Hematopoietic multipotent progenitor cell treated with erythropoietin and hydrocortisone succinate and interleukin-3 and kit ligand, for 6 days (in vitro differentiated cells): Measurements from ENCODE around the gene PHF21B.
"Not testable (repeated sequence)": the region's sequence is repeated elsewhere in the genome, so short reads cannot be mapped to it uniquely, and the experiment has no call there.

ENCODE experiments used
- DNase-seq: peaks from one replicate; pipeline ENCODE4 v3.0.0-alpha.2; 2015

PHF21B gene

GRCh38 chr22:44988671-44989070 lies 21.1 kb downstream of the PHF21B start:
- DNase-seq = no peak

- DNase-seq = no peak
Observed at GRCh38 chr22:44986926-44987325, 22.9 kb downstream of the PHF21B start.

DNA sequence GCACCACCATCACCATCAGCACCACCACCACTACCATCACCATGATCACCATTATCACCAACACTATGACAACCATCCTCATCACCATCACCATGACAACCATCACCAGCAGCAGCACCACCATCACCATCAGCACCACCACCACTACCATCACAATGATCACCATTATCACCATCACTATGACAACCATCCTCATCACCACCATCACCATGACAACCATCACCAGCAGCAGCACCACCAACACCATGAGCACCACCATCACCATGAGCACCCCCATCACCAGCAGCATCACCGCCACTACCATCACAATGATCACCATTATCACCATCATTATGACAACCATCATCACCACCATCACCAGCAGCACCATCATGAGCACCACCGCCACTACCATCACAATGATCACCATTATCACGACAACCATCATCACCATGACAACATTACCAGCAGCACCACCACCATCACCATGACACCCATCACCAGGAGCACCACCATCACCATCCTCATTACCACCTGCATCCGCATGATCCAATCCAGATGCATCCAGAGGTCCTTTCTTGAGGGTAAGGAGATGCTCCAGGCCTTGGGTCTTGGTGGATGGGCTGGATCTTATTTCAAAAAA lies 23.8 kb downstream of the PHF21B start:
- no peak for DNase-seq

DNA sequence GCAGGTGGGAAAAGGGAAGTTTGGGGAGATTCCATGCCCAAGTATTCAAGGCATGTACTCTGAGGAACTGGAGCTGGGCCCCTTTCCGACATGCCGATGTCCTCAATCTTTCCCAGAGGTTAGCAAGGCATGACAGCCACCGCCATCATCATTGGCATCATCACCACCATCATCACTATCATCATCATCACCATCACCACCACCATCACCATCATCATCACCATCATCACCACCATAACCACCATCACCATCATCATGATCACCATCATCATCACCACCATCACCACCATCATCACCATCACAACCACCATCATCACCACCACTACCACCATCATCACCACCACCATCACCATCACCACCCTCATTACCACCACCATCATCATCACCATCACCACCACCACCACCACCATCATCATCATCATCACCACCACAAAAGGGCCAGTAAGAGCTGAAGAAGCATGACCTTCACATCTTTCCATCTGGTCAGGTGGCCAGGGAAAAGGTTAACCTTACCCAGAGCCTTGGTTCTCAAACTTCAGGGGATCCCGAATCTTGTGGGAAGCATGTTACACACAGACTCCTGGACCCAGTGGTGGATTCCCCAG lies 25.8 kb downstream of the PHF21B start:
- DNase-seq = no peak

DNA sequence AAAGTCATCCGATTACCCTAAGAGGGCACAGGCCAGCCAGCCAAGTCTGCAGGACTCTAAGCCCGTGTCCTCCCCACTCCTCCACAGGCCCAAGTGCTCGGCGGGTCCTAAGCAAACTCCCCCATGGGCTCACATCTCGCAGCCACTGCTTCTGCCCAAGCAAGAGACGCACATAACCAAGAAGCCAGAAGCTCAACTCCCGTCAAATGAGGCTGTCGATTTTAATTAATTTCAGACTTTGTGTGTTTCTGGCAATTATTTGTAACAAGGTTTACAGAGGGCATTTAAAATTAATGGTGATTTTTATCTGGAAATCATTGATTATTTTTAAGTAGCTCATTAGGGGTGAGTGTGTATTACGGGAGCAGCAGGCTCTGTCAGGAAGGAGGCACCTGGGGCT lies 27.4 kb downstream of the PHF21B start:
- no peak for DNase-seq

GRCh38 chr22:44981857-44982256 lies 27.9 kb downstream of the PHF21B start:
- no peak for DNase-seq

DNA sequence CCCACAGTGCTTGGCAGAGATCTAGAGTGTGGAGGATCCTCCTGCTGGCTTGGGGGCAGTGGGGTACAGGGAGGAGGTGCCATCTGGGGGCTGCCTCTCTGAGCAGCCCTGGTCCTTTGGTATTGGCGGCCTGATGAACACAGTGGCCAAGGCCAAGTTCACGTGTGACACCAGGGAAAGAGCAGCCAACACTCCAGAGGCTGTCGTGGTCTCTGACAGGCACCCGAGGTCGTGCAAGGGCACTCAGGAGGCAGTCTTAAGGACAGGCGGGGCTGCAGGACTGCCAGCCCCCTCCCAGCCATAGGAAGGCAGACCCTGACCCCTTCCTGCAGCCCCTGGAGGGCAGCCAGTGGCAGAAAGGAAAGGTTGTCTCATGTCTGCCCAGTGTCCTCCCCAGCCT lies 30.7 kb downstream of the PHF21B start:
- no peak for DNase-seq

GRCh38 chr22:44975427-44976262 lies 34.2 kb downstream of the PHF21B start:
- DNase-seq = peak; percentile 95

GRCh38 chr22:44974454-44974853 lies 35.4 kb downstream of the PHF21B start:
- DNase-seq = no peak

GRCh38 chr22:44973829-44974228 lies 36.0 kb downstream of the PHF21B start:
- DNase-seq = no peak

DNA sequence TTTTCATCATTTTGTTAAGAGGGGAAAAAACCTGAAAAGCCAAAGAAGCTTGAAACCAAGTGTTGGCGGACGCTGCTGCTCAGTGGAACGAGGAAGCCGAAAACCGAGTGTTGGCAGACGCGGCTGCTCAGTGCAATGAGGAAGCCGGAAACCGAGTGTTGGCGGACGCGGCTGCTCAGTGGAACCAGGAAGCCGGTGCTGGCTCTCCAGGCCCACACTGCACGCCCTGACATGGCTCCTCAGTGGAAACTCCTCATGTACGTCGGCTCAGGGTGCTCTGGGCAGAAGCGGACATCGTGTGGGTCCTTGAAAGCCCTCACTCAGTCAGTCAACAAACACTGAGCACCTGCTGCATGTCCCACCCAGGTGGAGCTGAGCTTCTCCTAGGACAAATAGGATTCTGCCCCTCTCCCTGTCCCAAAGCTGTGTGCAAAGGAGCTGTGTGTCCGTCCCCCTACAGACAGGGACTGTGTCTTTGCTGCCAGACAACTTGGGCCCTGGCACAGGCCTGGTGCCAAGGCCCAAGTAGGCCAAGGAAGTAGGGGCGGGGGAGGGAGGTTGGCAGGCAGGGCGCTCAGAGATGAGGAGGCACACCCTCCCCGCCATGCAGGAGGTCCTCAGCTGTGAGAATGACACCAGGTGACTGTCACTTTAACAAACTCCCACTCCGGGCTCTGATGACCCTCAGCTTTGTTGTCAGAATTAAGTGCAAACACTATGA lies 37.3 kb downstream of the PHF21B start:
- DNase-seq = no peak

- DNase-seq = no peak
Observed at GRCh38 chr22:44971651-44972362, 38.0 kb downstream of the PHF21B start.

- no peak for DNase-seq
Observed at GRCh38 chr22:44970291-44970690, 39.5 kb downstream of the PHF21B start.

- DNase-seq = no peak
Observed at GRCh38 chr22:44969817-44970216, 40.0 kb downstream of the PHF21B start.

DNA sequence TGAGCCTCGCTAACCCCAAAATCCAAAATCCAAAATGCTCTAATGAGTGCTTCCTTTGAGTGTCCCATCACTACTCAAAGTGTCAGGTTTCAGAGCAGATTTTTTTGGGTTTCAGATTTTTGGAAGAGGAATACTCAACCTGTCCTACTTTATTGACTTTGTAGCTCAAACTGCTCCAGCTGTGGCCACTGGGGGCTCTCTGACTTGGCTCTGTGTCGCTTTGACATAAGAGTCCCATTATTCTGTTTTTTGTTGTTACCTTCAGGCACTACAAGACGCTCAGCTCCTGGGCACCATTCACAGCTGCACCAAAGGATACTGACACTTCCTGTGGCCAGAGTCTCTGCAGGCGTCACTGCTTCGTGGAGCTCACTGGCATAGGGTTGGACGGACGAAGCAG lies 41.1 kb downstream of the PHF21B start:
- DNase-seq = peak; percentile 14

GRCh38 chr22:44965171-44965570 lies 44.6 kb downstream of the PHF21B start:
- DNase-seq = no peak

- DNase-seq = no peak
Observed at GRCh38 chr22:44964722-44965078, 45.1 kb downstream of the PHF21B start.

- no peak for DNase-seq
Observed at GRCh38 chr22:44963832-44964721, 45.7 kb downstream of the PHF21B start.

GRCh38 chr22:44962741-44963454 lies 46.9 kb downstream of the PHF21B start:
- no peak for DNase-seq

GRCh38 chr22:44961682-44962081 lies 48.1 kb downstream of the PHF21B start:
- DNase-seq = not testable (repeated sequence)
